ENCODE measurements around the gene CD22.
A peak's percentile ranks its signal among the peaks of the same experiment; 100 is the strongest.

Gene CD22

DNA sequence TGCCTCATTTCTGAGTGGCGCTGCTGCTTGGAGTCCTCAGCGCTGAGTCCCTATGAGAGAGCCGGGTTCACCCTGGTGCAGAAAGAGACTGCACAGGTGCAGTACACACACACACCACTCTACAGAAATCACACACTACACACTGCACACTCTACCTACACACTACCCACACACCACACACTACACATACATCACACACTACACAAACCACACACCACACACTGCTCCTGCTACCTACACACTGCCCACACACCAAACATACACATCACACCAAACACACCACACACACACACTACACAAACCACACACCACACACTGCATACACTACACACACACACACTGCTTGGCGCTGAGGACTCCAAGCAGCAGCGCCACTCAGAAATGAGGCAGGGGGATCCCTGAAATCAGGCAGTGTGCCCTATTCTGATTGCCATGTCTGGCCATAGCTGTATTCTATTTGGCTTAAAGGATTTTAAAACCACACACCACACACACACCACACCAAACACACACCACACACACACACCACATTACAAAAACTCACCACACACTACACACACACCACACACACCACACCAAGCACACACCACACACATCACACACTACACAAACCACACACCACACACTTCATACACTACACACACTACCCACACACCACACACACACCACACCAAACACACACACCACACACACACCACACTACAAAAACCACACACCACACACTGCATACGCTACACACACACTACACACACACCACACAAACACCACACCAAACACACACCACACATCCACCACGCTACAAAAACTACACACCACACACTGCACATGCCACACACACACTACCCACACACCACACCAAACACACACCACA is 32.1 kb upstream of the CD22 start:
- no peak for DNase-seq

DNA sequence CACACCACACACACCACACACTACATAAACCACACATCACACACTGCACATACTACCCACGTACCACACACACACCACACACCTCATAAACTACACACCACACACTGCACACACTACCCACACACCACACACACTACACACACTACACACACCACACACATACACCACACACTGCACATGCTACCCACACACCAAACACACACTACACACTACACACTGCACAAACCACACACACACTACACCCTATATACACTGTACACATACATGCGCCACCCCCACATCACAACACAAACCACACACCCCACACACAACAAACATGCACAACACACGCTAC is 31.5 kb upstream of the CD22 start:
- no peak for DNase-seq

DNA sequence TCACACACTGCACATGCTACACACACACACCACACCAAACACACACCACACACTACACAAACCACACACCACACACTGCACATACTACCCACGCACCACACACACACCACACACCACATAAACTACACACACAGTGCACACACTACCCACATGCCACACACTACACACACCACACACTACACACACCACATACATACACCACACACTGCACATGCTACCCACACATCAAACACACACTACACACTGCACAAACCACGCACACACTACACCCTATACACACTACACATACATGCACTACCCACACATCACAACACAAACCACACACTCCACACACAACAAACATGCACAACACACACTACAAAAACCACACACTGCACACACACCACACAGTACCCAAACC is 31.1 kb upstream of the CD22 start:
- DNase-seq = no peak

DNA sequence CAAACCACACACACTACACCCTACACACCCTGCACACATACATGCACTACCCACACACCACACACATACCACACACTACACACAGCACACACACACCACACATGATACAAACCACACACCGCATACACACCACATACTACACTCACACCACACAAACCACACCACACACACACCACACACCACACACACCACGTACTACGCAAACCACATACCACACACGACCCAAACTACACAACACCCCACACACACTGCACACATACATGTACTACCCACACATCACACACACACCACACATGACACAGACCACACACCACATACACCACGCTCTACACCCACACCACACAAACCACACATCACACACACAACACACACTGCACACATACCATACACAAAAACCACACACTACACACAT is 30.4 kb upstream of the CD22 start:
- no peak for DNase-seq

DNA sequence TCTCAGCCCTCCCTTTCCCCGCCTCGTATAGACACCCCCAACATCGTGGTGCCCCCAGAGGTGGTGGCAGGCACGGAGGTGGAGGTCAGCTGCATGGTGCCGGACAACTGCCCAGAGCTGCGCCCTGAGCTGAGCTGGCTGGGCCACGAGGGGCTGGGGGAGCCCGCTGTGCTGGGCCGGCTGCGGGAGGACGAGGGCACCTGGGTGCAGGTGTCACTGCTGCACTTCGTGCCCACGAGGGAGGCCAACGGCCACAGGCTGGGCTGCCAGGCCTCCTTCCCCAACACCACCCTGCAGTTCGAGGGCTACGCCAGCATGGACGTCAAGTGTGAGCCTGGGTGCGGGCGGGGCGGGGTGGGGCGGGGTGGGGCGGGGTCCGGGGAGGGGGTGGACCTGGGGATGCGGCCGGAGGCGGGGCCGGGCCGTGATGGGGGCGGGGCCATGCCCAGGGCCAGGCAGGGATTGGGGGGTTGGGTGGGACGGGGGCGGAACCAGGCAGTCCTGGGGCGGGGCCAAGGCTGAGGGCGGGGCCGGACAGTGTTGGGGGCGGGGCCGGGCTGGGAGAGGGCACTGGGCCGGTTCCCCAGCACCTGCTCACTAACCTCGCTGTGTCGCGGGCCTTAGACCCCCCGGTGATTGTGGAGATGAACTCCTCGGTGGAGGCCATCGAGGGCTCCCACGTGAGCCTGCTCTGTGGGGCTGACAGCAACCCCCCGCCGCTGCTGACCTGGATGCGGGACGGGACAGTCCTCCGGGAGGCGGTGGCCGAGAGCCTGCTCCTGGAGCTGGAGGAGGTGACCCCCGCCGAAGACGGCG is 29.3 kb upstream of the CD22 start:
- no peak for DNase-seq

DNA sequence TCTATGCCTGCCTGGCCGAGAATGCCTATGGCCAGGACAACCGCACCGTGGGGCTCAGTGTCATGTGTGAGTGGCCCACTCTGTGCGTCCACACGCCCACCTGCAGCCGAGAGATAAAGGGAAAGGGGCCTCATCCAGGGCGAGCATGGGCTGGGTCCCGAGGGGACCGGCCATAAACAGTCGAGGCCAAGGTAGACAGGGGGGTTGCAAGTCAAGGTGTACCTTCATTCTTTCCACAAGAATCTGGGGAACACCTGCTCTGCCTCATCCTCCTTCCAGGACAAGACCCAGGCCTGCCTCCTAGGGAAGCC is 28.7 kb upstream of the CD22 start:
- DNase-seq = no peak

DNA sequence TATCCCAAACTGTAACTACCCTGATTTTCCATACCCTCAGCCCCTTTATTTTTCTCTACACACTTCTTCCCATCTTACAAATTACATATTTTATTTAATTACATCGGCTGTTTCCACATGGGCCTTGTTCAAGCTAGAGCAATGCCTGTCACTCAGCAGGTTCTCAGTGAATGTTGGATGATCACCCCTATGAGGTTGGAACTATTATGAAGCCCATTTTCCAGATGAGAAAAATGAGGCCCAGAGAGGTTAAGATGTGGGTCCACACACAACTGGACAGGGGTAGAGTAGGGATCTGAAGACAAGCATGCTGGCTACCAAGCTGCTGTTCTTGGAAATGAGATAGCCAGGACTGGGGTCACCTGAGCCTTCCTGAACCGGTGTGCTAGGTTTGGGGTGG is 27.0 kb upstream of the CD22 start:
- no peak for DNase-seq

DNA sequence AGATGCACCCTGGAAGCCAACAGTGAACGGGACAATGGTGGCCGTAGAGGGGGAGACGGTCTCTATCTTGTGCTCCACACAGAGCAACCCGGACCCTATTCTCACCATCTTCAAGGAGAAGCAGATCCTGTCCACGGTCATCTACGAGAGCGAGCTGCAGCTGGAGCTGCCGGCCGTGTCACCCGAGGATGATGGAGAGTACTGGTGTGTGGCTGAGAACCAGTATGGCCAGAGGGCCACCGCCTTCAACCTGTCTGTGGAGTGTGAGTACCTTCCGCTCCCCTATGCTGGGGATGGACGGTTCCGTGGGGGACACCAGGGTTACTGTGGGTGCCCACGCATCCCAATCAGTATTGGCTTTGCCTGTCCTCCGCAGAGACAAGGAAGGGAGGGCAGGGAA is 26.5 kb upstream of the CD22 start:
- DNase-seq = no peak

DNA sequence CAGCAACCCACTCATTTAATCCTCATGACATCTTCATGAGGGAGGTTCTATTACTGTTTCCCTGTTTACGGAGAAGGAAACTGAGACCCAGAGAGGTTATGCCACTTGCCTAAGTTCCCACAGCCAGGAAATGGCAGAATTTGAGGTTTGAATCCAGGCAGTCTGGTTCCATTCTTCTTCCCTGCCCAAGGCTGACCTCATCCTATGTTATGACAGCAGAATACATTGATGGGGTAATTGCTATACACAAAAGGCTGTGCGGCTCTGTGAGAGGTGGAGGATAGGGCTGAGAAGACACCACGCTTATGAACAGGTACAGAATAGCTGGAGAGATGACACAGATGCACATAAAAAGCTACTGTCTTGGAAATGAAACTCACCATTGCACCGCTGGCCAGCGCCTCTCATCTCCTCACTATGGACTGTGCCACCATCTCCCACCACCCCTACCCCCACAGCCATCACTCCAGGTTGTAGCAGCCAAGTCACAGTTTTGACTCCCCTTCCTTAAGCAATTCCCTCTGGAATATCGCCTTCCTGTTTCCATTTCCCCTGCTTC is 25.6 kb upstream of the CD22 start:
- no peak for DNase-seq

DNA sequence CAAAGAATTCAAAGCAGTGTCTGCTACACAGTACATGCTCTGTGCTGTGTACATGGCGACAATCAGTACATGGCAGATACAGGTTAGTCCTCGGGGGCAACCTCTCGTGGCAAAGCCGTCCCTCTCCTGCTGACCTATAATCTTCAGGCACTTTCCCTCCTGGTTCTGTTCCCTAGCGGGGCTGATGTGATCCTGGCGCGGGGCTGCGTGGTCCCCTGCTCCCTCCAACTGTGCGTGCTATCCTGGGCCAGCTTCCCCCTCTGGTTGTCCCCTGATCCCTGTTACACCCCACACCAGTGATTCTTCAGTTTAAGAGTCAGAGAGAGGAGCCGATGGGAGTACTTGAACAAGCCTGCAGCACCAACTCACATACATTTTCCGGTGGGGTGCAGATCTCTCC is 25.0 kb upstream of the CD22 start:
- DNase-seq = no peak

DNA sequence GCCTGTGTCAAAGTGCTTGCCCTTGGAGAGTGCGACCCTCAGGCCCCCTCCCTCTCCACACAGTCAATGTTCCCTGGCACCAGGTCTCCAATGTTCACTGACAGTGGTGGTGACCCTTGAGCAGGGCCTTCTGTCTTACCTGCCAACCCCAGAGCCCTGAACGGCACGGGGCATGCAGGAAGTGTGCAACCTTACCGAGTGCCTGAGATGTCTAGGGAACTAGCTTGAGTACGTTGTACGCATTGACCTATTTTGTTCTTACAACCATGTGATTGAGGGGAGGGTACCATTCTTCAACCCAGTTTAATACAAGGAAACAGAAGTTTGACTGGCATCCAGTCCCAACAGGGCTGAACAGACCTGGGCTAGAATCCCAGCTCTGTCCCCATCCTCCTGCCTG is 23.8 kb upstream of the CD22 start:
- DNase-seq = no peak

DNA sequence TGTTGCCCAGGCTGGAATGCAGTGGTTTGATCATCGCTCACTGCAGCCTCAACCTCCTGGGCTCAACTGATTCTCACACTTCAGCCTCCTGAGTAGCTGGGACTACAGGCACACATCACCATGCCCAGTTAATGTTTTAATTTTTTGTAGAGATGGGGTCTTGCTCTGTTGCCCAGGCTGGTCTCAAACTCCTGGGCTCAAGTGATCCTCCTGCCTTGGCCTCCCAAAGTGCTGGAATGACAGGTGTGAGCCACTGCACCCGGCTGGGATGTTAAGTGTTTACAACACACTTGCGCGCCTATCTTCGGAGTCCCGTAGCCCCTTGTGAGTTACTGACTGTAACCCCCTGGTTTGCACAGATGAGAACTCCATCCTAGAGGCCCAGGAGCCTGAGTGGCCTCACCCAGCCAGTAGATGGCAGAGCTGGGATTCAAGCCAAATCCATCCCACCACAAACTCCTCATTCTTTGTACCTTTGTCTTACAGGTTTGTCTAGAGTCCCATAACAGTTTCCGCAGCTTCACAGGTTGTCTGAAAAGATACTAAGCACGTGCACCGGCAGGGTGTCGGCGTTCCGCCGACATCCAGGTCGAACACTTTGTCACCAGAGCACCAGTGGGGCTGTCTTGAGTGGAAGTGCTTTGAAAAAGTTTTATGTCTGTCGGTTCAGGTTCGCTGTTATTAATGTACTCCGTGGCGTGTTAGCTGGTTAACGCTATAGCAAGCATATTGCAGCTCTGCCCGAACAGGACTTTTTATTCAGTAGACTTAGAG is 22.3 kb upstream of the CD22 start:
- DNase-seq = peak; percentile 54

DNA sequence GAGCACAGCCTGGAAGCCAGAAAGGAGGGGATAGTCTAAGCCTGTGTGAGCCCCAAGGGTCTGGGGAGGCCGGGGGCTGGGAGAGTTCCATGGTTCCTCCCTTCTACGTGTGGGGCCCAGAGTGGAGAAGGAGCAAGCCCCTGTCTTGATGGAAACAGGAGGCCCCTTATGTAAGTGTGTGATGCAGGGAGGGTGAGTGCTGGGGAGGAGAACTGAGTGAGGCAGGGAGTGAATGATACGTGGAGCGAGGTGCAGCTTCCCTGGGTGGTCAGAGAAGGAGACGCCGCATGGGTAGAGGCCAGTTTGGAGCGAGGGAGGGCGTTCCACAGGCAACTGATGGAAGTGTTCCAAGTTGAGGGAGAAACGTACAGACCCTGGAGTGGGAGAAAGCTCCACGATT is 21.1 kb upstream of the CD22 start:
- DNase-seq = no peak

DNA sequence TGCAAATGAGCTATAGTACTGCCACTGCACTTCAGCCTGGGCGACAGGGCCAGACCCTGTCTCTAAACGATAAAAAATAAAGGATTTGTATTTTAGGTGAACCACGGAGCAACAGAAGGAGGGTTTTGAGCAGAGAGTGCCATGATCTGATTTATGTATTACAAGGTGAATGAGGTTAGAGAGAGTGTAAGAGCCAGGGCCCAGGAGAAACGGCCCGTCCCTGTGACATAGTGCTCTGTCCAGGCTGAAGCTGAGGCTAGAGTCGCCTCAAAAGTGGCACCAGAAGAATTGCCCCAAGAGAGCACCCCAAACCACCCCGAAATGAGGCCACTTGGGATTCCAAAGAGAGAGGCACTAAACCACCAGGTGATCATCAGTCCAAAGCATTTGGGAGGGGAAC is 20.1 kb upstream of the CD22 start:
- no peak for DNase-seq

DNA sequence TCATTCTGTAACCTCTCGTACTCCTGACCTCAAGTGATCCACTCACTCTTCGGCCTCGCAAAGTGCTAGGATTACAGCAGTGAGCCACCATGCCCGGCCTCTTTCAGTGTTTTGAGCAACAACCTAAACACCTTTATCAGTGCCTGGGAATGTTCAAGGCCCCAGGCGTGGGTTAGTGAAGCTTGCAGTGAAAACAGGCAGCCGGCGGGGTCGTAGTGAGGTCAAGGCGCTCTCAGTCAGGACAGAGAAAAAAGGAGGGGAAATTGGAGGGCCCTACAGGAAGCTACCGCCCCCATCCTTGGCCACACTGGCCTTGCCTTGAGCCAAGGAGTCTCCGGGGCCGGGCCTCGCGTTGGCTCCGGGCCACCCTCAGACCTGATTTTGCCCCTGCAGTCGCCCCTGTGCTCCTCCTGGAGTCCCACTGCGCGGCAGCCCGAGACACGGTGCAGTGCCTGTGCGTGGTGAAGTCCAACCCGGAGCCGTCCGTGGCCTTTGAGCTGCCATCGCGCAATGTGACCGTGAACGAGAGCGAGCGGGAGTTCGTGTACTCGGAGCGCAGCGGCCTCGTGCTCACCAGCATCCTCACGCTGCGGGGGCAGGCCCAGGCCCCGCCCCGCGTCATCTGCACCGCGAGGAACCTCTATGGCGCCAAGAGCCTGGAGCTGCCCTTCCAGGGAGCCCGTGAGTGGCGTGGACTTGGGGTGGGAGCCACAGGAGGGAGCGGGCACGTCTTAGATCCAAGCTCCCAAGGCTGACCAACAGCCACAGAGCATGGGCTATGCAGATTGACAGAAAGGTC is 19.3 kb upstream of the CD22 start:
- no peak for DNase-seq

DNA sequence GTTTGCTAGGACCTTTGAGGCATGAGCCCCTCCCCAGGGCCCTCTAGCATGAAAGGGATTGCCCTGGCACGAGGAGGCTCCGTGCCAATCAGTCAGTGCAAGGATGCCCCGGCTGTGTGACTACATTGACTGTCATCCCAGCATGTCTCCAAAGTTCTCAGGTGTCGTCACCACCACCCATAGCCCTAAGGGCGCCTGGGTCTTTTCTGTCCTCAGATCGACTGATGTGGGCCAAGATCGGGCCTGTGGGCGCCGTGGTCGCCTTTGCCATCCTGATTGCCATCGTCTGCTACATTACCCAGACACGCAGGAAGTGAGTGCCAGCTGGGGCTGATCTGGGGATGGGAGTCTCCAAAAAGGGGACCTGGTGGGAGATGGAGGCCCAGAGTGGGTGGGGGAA is 18.7 kb upstream of the CD22 start:
- no peak for DNase-seq

DNA sequence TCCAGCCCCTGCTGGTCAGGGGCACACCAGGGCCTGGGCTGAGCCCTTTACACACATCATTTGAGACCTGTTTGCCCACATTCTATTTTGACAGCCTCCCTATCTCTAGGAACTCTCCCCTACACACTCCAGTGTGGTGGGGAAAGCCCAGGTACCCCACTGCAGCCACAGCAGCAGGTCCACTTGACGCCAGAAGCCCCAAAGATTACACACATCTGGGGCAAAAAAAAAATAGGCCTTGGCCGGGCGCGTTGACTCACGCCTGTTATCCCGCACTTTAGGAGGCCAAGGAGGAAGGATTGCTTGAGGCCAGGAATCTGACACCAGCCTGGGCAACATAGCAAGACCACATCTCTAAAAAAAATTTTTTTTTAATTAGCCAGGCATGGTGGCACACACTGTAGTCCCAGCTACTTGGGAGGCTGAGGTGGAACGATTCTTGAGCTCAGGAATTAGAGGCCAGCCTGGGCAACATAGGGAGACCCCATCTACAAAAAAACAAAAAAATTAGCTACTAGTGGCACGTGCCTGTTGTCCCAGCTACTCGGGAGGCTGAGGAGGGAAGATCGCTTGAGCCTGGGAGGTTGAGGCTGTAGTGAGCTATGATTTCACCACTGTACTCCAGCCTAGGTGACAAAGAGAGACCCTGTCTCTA is 18.0 kb upstream of the CD22 start:
- DNase-seq = no peak

DNA sequence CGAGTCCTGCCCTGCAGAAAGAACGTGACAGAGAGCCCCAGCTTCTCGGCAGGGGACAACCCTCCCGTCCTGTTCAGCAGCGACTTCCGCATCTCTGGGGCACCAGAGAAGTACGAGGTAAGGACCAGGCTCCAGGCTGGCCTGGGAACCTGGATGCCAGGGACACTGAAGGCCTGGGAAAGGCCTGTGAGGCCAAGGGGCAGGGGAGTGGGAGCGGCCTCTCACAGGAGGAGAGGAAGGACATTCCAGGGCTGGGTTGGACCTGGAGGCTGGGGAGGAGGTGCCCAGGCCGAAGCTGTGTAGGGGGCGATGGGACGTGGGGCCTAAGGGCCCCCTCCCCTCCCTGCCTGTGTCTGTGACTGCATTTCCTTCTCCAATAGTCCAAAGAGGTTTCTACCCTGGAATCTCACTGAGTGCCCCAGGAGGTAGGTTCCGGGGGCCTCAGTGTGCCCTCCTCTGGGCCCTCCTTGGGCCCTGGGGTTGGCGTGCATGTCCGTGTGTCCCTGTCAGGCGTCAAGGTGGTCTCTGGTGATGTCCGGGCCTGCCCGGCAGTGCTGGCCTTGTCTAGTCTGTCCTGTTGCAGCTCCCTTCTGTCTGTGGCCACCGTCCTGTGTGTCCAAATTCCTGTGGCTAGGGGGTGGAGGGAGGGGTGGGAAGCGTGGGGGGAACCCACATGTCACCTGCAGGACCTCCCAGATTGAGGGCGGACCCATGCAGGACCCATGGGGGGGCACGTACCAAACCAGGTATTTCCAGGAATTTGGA is 16.9 kb upstream of the CD22 start:
- DNase-seq = no peak

DNA sequence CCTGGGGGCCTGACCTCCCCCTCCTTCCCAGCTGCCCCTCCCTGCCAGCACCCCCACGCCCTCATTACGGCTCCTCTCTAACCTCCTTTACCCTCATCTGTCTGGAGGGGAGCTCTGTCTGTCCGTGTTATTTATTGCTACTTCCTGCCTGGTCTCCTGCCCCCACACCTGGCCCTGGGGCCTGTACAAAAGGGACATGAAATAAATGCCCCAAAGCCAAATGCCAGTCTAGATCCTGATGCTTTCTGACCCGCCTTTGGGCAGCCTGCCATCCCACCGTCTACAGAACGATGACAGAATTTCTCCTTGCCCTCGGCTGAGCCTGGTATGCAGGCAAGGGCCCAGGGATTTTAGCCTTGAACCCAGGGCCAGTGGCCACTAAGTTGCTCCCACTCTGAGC is 15.4 kb upstream of the CD22 start:
- DNase-seq = no peak

DNA sequence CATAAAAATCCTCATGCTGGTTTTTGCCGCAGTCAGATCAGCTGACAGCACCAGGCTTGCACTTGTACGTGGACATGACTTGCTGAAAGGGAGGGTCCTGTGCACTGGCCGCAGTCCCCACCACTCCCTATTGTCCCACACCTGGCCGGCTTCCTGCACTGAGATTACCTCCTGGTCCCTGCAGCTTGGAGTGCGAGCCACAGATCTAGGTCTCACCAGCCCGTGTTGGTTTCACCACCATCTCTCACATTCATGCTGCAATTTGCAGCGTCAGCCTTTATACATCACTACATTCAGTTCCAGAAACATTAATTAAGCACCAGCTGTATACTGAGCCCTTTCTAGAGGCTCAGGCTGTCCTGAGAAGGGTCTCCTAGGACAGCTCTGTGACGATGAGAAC is 15.0 kb upstream of the CD22 start:
- DNase-seq = no peak

DNA sequence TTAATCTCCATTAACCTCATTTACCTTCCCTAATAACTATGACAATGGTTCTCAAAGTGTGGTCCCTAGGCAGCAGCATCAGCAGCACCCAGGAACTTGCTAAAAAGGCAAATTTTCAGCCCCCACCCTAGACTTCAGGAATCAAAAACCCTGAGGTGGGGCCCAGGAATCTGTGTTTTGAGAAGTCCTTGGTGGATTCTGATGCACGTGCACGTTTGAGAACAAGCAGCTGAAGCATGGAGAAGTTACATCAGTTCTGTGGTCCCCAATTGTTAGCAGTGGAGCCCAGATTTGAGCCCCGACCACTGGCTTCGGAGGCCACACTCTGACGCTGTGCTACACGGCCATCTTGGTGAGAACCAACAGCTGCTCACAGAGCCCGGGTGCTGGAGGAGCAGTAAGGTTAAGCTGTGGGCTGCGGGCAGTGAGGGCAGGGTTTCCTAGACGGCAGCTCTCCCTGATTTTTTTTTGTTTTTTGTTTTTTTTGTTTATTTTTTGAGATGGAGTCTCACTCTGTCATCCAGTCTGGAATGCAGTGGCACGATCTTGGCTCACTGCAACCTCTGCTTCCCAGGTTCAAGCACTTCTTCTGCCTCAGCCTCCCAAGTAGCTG is 14.0 kb upstream of the CD22 start:
- no peak for DNase-seq

All from OCI-M1 (cell line).